ENCODE results near the gene NUP50.
A peak's percentile ranks its signal among the peaks of the same experiment; 100 is the strongest.
"Not testable (repeated sequence)": the region's sequence is repeated elsewhere in the genome, so short reads cannot be mapped to it uniquely, and the experiment has no call there.

NUP50 gene

GRCh38 chr22:45163099-45163450 lies 650 bp upstream of the NUP50 start:
- DNase-seq = peak; percentile 27

- no peak for DNase-seq
Observed at GRCh38 chr22:45164270-45165088, 754 bp downstream of the NUP50 start.

- DNase-seq = peak; percentile 77
Observed at GRCh38 chr22:45166932-45167331, 3.2 kb downstream of the NUP50 start.

GRCh38 chr22:45169591-45170466 lies 6.1 kb downstream of the NUP50 start:
- DNase-seq = peak; percentile 29

- DNase-seq = no peak
Observed at GRCh38 chr22:45171830-45172229, 8.1 kb downstream of the NUP50 start.

GRCh38 chr22:45172881-45173585 lies 9.3 kb downstream of the NUP50 start:
- no peak for DNase-seq

GRCh38 chr22:45179276-45180049 lies 15.7 kb downstream of the NUP50 start:
- no peak for DNase-seq

- DNase-seq = peak; percentile 52
Observed at GRCh38 chr22:45180146-45180679, 16.5 kb downstream of the NUP50 start.

GRCh38 chr22:45181240-45181639 lies 17.5 kb downstream of the NUP50 start:
- no peak for DNase-seq

- DNase-seq = no peak
Observed at GRCh38 chr22:45181766-45182165, 18.0 kb downstream of the NUP50 start.

GRCh38 chr22:45183974-45184373 lies 20.2 kb downstream of the NUP50 start:
- no peak for DNase-seq

- no peak for DNase-seq
Observed at GRCh38 chr22:45185718-45186514, 22.2 kb downstream of the NUP50 start.

GRCh38 chr22:45187891-45188290 lies 24.2 kb downstream of the NUP50 start:
- DNase-seq = no peak

- no peak for DNase-seq
Observed at GRCh38 chr22:45188779-45189178, 25.1 kb downstream of the NUP50 start.

- DNase-seq = no peak
Observed at GRCh38 chr22:45190202-45190872, 26.6 kb downstream of the NUP50 start.

- not testable (repeated sequence) for DNase-seq
Observed at GRCh38 chr22:45191746-45192145, 28.0 kb downstream of the NUP50 start.

GRCh38 chr22:45192701-45193187 lies 29.0 kb downstream of the NUP50 start:
- no peak for DNase-seq

- DNase-seq = no peak
Observed at GRCh38 chr22:45194686-45195085, 31.0 kb downstream of the NUP50 start.

- no peak for DNase-seq
Observed at GRCh38 chr22:45195616-45196015, 31.9 kb downstream of the NUP50 start.

- DNase-seq = no peak
Observed at GRCh38 chr22:45196308-45196707, 32.6 kb downstream of the NUP50 start.

Data from MV-4-11 (cell line).